Measurements from ENCODE around the gene CCNY. TPM values are rescaled to one million over a fixed set of nuclear protein-coding genes. Genes with fewer than 3 reads are reported as not detected.
"Not testable (repeated sequence)": the region's sequence is repeated elsewhere in the genome, so short reads cannot be mapped to it uniquely, and the experiment has no call there.

CCNY gene
- total RNA-seq, 1 experiment from 2014 or later = 80.4 TPM

- no peak for DNase-seq (ENCODE audit: low read depth)
Observed at GRCh38 chr10:35400595-35401268, 64.4 kb downstream of the CCNY start.

- not testable (repeated sequence) for DNase-seq (ENCODE audit: low read depth)
Observed at GRCh38 chr10:35403491-35403890, 67.2 kb downstream of the CCNY start.

- DNase-seq (ENCODE audit: low read depth) = not testable (repeated sequence)
Observed at GRCh38 chr10:35404077-35404476, 67.8 kb downstream of the CCNY start.

- not testable (repeated sequence) for DNase-seq (ENCODE audit: low read depth)
Observed at GRCh38 chr10:35406003-35406630, 69.8 kb downstream of the CCNY start.

GRCh38 chr10:35407696-35408095 is 71.4 kb downstream of the CCNY start:
- not testable (repeated sequence) for DNase-seq (ENCODE audit: low read depth)

GRCh38 chr10:35409094-35409582 is 72.8 kb downstream of the CCNY start:
- DNase-seq (ENCODE audit: low read depth) = peak; percentile 91

- no peak for DNase-seq (ENCODE audit: low read depth)
Observed at GRCh38 chr10:35409808-35410207, 73.5 kb downstream of the CCNY start.

- DNase-seq (ENCODE audit: low read depth) = peak; percentile 55
Observed at GRCh38 chr10:35412003-35412723, 75.9 kb downstream of the CCNY start.

GRCh38 chr10:35412900-35413491 is 76.7 kb downstream of the CCNY start:
- DNase-seq (ENCODE audit: low read depth) = peak; percentile 88

- DNase-seq (ENCODE audit: low read depth) = peak; percentile 12
Observed at GRCh38 chr10:35413985-35414861, 77.9 kb downstream of the CCNY start.

GRCh38 chr10:35415505-35415904 is 79.2 kb downstream of the CCNY start:
- DNase-seq (ENCODE audit: low read depth) = no peak

- DNase-seq (ENCODE audit: low read depth) = no peak
Observed at GRCh38 chr10:35416619-35417312, 80.5 kb downstream of the CCNY start.

GRCh38 chr10:35417313-35417625 is 81.0 kb downstream of the CCNY start:
- no peak for DNase-seq (ENCODE audit: low read depth)

- DNase-seq (ENCODE audit: low read depth) = no peak
Observed at GRCh38 chr10:35417795-35418194, 81.5 kb downstream of the CCNY start.

GRCh38 chr10:35418580-35418979 is 82.3 kb downstream of the CCNY start:
- not testable (repeated sequence) for DNase-seq (ENCODE audit: low read depth)

- DNase-seq (ENCODE audit: low read depth) = peak; percentile 32
Observed at GRCh38 chr10:35420044-35420443, 83.7 kb downstream of the CCNY start.

GRCh38 chr10:35420827-35421552 is 84.7 kb downstream of the CCNY start:
- DNase-seq (ENCODE audit: low read depth) = no peak

- peak; percentile 89 for DNase-seq (ENCODE audit: low read depth)
Observed at GRCh38 chr10:35421553-35422178, 85.4 kb downstream of the CCNY start.

GRCh38 chr10:35422228-35422627 is 85.9 kb downstream of the CCNY start:
- DNase-seq (ENCODE audit: low read depth) = peak; percentile 60

Measured in HT1080 (cell line).